ENCODE data around the gene FMN2.
"Not testable (repeated sequence)": the region's sequence is repeated elsewhere in the genome, so short reads cannot be mapped to it uniquely, and the experiment has no call there.

The FMN2 gene

GRCh38 chr1:240310226-240310925 is 218.7 kb downstream of the FMN2 start:
- no peak for DNase-seq (ENCODE audit: low spot score)
- in situ Hi-C loops (cut with MboI; ENCODE audit: low pct_unique_long_range_greater_than_20kb, low sequenced_read_pairs, unreplicated experiment), result no loop called here
- TF ChIP-seq, protein P1, sequence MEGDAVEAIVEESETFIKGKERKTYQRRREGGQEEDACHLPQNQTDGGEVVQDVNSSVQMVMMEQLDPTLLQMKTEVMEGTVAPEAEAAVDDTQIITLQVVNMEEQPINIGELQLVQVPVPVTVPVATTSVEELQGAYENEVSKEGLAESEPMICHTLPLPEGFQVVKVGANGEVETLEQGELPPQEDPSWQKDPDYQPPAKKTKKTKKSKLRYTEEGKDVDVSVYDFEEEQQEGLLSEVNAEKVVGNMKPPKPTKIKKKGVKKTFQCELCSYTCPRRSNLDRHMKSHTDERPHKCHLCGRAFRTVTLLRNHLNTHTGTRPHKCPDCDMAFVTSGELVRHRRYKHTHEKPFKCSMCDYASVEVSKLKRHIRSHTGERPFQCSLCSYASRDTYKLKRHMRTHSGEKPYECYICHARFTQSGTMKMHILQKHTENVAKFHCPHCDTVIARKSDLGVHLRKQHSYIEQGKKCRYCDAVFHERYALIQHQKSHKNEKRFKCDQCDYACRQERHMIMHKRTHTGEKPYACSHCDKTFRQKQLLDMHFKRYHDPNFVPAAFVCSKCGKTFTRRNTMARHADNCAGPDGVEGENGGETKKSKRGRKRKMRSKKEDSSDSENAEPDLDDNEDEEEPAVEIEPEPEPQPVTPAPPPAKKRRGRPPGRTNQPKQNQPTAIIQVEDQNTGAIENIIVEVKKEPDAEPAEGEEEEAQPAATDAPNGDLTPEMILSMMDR (IDR thresholded peaks at IDR 0.05; ENCODE audit: extremely low read depth, insufficient read depth, missing control alignments), result no peak

- TF ChIP-seq, protein P1 (IDR thresholded peaks at IDR 0.05; ENCODE audit: extremely low read depth, insufficient read depth, missing control alignments), result no peak
- no peak for DNase-seq (ENCODE audit: low spot score)
- in situ Hi-C loops (cut with MboI; ENCODE audit: low pct_unique_long_range_greater_than_20kb, low sequenced_read_pairs, unreplicated experiment), result no loop called here
Observed at GRCh38 chr1:240312872-240313271, 221.2 kb downstream of the FMN2 start.

DNA sequence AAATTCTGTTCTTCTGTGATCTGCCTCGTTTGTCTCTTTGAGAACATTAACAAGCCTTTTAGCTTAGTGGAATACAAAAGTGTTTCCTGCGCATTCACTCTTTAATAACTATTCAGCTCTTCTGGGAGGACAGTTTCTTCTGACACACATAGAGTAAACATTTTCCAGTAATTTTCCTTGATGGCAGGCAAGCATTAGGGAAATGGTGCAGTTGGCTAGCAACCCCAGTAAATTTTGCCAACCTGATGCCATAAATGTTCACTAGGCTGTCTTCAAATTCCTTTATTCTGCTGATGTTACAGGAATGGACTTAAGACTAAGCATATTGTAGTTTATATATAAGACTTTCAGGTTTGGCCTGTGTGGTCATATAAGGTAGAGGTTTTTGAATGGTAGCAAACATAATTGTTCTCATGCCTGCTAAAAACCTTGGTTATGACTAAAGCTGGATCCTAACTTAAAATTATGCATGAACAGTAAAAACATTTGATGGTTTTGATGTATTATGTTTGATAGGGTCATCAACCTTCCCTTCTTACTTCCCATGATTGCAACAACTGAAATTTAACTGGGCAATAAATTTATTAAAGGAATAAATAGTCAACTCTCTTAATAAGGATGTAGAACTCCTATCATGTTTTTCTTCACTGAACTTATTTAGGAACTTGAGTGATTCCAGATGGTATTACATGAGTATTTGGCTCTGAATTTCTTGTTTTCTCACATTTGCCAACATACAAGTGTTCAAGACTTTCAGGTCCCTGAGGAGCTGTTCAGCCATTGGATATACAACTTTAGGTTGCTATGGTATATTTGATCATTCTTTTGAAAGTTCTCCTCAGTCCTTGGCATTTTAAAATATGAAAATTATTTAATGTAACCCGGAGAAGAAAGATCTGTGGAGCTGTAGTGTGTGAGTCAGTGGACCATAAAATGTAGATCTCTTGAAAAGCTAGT is 223.4 kb downstream of the FMN2 start:
- no peak for DNase-seq (ENCODE audit: low spot score)
- in situ Hi-C loops (cut with MboI; ENCODE audit: low pct_unique_long_range_greater_than_20kb, low sequenced_read_pairs, unreplicated experiment), result no loop called here
- TF ChIP-seq, protein P1 (IDR thresholded peaks at IDR 0.05; ENCODE audit: extremely low read depth, insufficient read depth, missing control alignments), result no peak

DNA sequence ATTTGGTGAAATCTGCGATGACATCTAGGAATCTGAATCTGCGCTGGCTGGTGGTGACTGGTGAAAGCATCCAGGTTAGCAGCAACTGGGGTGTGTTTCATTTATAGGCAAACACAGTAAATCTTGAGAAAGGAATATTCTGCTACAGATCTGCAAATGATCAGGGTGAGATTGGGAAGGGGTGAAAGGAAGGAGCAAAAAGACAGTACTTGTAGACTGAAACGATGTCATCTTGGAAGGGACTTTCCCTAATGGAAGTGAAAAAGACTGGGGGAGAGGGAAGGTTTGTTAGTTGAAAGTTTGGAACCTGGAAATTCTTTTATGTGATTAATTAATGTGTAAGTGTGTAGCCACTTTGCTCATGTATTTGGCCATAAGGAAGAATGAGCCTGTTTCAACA is 228.3 kb downstream of the FMN2 start:
- in situ Hi-C loops (cut with MboI; ENCODE audit: low pct_unique_long_range_greater_than_20kb, low sequenced_read_pairs, unreplicated experiment), result no loop called here
- TF ChIP-seq, protein P1 (IDR thresholded peaks at IDR 0.05; ENCODE audit: extremely low read depth, insufficient read depth, missing control alignments), result no peak

DNA sequence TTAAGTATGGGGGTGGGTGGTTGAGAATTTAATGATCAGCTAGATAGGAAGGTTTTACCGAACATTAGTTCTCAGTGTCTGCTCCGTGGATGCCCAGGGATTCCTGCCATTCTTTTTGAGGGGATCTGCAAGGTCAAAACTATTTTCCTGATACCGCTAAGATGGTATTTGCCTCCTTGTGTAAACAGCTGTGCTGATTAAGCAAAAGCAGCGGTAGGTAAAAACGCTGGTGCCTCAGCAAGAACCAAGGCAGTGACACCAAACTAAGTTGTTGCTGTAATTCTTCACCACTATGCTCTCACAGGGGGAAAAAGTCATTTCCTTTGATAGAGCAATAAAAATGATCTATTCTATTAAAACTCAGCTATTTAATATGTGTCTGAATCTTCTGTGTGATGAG is 229.0 kb downstream of the FMN2 start:
- in situ Hi-C loops (cut with MboI; ENCODE audit: low pct_unique_long_range_greater_than_20kb, low sequenced_read_pairs, unreplicated experiment), result no loop called here
- TF ChIP-seq, protein P1 (IDR thresholded peaks at IDR 0.05; ENCODE audit: extremely low read depth, insufficient read depth, missing control alignments), result no peak
- DNase-seq (ENCODE audit: low spot score), result no peak

More for the DNA sequence above, 228.3 kb downstream of the FMN2 start:
- no peak for DNase-seq (ENCODE audit: low spot score)

- DNase-seq (ENCODE audit: low spot score), result no peak
- in situ Hi-C loops (cut with MboI; ENCODE audit: low pct_unique_long_range_greater_than_20kb, low sequenced_read_pairs, unreplicated experiment), result no loop called here
- TF ChIP-seq, protein P1 (IDR thresholded peaks at IDR 0.05; ENCODE audit: extremely low read depth, insufficient read depth, missing control alignments), result no peak
Observed at GRCh38 chr1:240322943-240323342, 231.3 kb downstream of the FMN2 start.

DNA sequence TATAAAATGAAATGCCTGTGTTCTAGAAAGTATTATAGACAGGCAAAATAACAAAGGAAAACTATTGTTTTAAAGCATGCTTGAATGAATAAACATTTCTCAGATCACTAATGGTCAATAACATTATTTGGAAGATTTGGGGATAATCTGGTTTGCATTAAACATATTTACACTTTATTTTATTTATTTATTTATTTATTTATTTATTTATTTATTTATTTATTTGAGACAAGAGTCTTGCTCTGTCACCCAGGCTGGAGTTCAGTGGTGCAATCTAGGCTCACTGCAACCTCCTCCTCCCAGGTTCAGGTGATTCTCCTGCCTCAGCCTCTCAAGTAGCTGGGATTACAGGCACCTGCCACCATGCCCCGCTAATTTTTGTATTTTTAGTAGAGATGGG is 236.7 kb downstream of the FMN2 start:
- in situ Hi-C loops (cut with MboI; ENCODE audit: low pct_unique_long_range_greater_than_20kb, low sequenced_read_pairs, unreplicated experiment); DNase-seq (ENCODE audit: low spot score): not testable (repeated sequence)
